Stomach (tissue), 9 donors: Measurements from ENCODE around the gene F12. TPM values are rescaled to one million over a fixed set of nuclear protein-coding genes. Genes with fewer than 3 reads are reported as not detected.
A peak's percentile ranks its signal among the peaks of the same experiment; 100 is the strongest.

Source experiments
- DNase-seq, 2 donors: peaks; one replicate each; pipeline versions ENCODE4 v3.0.0 to v3.0.0-alpha.2; 2013 to 2019
- H3K27ac ChIP-seq, 5 donors: fragments of 200-600 bp in 4 of 5; sonication (generic) in 4 of 5; one replicate each; pipeline ENCODE4 v1.5.1; 2013 to 2019; ENCODE audit warnings: mild to moderate bottlenecking in 1 of 5, moderate library complexity in 1 of 5
- H3K27me3 ChIP-seq, 3 donors: fragments of 200-600 bp; sonication (generic); one replicate each; pipeline ENCODE4 v1.5.1; 2017 to 2019; ENCODE audit warnings: mixed run types in 1 of 3
- H3K36me3 ChIP-seq, 4 donors: fragments of 200-600 bp; sonication (generic); 1 replicate in 3 of 4; 2 replicates in 1 of 4; pipeline ENCODE4 v1.5.1; 2016 to 2019
- H3K4me1 ChIP-seq, 4 donors: fragments of 200-600 bp; sonication (generic); one replicate each; pipeline ENCODE4 v1.5.1; 2016 to 2019
- H3K4me3 ChIP-seq, 4 donors: fragments of 200-600 bp; sonication (generic) in 3 of 4; one replicate each; pipeline ENCODE4 v1.5.1; 2016 to 2019; ENCODE audit warnings: mild to moderate bottlenecking in 1 of 4
- H3K9me3 ChIP-seq, 4 donors: fragments of 200-600 bp; sonication (generic); one replicate each; pipeline ENCODE4 v1.5.1; 2016 to 2019
- CTCF ChIP-seq, 7 experiments: fragments of 450-650 bp in 4 of 7; fragments of 200-600 bp in 3 of 7; sonication (generic) in 3 of 7; IDR thresholded peaks; one replicate each; pipeline ENCODE4 v1.5.1; 2016 to 2019; ENCODE audit warnings: antibody characterized with exemption in 7 of 7, control low read depth in 2 of 7, mild to moderate bottlenecking in 1 of 7
- EP300 ChIP-seq: sonication (generic); formaldehyde crosslinking; IDR thresholded peaks from one replicate; pipeline ENCODE4 v1.6.1; 2017; ENCODE audit warnings: antibody characterized with exemption
- POLR2A ChIP-seq, 4 donors: fragments of 450-650 bp; IDR thresholded peaks; one replicate each; pipeline ENCODE4 v1.6.1; 2016; ENCODE audit warnings: antibody characterized with exemption in 4 of 4, control low read depth in 2 of 4, mild to moderate bottlenecking in 1 of 4, moderate library complexity in 1 of 4
- POLR2AphosphoS5 ChIP-seq, 3 donors: sonication (generic); formaldehyde crosslinking; IDR thresholded peaks; one replicate each; pipeline ENCODE4 v1.6.1; 2016; ENCODE audit warnings: antibody characterized with exemption in 3 of 3
- WGBS, 5 donors: extraction: QIAGEN DNeasy Blood & Tissue Kit in 3 of 5; methylation state at CpG; one replicate each; pipeline versions ENCODE4 v1.1.5 to v1.1.7; 2013 to 2018; 5-methylcytosine and 5-hydroxymethylcytosine counted together
- intact Hi-C: fragments of 100-400 bp; cut with DNase I; formaldehyde crosslinking; loops from one replicate; pipeline ENCODE4 v1.15.1; 2023; ENCODE audit warnings: low total_unique reads
- polyA plus RNA-seq, 3 donors: library from polyadenylated mRNA; stranded (reverse); fragments of 200-250 nt; gene quantifications; one replicate each; pipeline ENCODE4 v1.2.3, GENCODE V29; 2013
- total RNA-seq, 5 donors: library from RNA; depleted of rRNA; stranded (reverse); fragments of >200 nt; gene quantifications; one replicate each; pipeline versions ENCODE4 v1.1.0 to v1.2.3, GENCODE V29; 2014 to 2016
- donor health status: healthy with polysubstance abuse.
- donor health status: Bipolar disorder and iron deficiency.
- donor health status: healthy.

F12 gene
- total and polyA plus RNA-seq, 8 donors, result 0.50 to 68.3 (median 33.0) TPM; not detected in 4

GRCh38 chr5:177357146-177357458 lies 52.3 kb downstream of the F12 start:
- intact Hi-C loops, result no loop called here
- peaks cover 3 to 68% (median 34%) of the 10 kb centered on the region in 4 donors for H3K4me1 ChIP-seq
- no peak for TF ChIP-seq CTCF (IDR thresholded peaks at IDR 0.05)
- TF ChIP-seq EP300, result no peak
- H3K27me3 ChIP-seq, result no peaks in the 10 kb centered on the region
- DNase-seq, result no peak
- WGBS, 5 donors, result 75 to 87% (median 80%) methylated on average over 5 of the region's 5 CpGs
- no peaks in the 10 kb centered on the region for H3K9me3 ChIP-seq
- peak overlapping the region in 1 of 4 donors; percentile 61 for H3K4me3 ChIP-seq
- H3K36me3 ChIP-seq, result no peaks in the 10 kb centered on the region
- peak overlapping the region in 3 of 5 donors; percentile 44 to 83 (median 80) for H3K27ac ChIP-seq

- Histone ChIP-seq H3K9me3 (no peaks in the 10 kb centered on the region), H3K27ac (no peak overlapping the region), H3K4me3 (no peak overlapping the region), H3K36me3 (no peaks in the 10 kb centered on the region), H3K4me1 (peaks cover 4 to 68% (median 31%) of the 10 kb centered on the region in 4 donors), H3K27me3 (no peaks in the 10 kb centered on the region)
- intact Hi-C loops, result no loop called here
- 61 to 72% (median 69%) methylated on average over 3 of the region's 3 CpGs for WGBS, 5 donors
- DNase-seq, result no peak
- TF ChIP-seq EP300, result no peak
- no peak for TF ChIP-seq POLR2AphosphoS5 (IDR thresholded peaks at IDR 0.05)
- TF ChIP-seq CTCF (IDR thresholded peaks at IDR 0.05), result no peak
- no peak for TF ChIP-seq POLR2A (IDR thresholded peaks at IDR 0.05)
Measured at GRCh38 chr5:177356746-177357145, 52.6 kb downstream of the F12 start.

GRCh38 chr5:177355868-177356168 lies 53.5 kb downstream of the F12 start:
- peaks cover 6 to 62% (median 34%) of the 10 kb centered on the region in 4 donors for H3K4me1 ChIP-seq
- no peaks in the 10 kb centered on the region for H3K9me3 ChIP-seq
- no peaks in the 10 kb centered on the region for H3K27me3 ChIP-seq
- no peak for DNase-seq
- TF ChIP-seq POLR2AphosphoS5 (IDR thresholded peaks at IDR 0.05) (no peak), CTCF (IDR thresholded peaks at IDR 0.05) (no peak), EP300 (no peak), POLR2A (IDR thresholded peaks at IDR 0.05) (no peak)
- intact Hi-C loops, result no loop called here
- WGBS, 5 donors, result 4 to 37% (median 30%) methylated on average over 1 of the region's 1 CpG
- H3K36me3 ChIP-seq, result no peaks in the 10 kb centered on the region
- H3K27ac ChIP-seq, result no peak overlapping the region
- no peak overlapping the region for H3K4me3 ChIP-seq

GRCh38 chr5:177355162-177355867 lies 54.0 kb downstream of the F12 start:
- Histone ChIP-seq H3K27me3 (no peaks in the 10 kb centered on the region), H3K9me3 (no peaks in the 10 kb centered on the region), H3K4me1 (peaks cover 11 to 63% (median 39%) of the 10 kb centered on the region in 4 donors), H3K36me3 (no peaks in the 10 kb centered on the region), H3K4me3 (no peak overlapping the region), H3K27ac (no peak overlapping the region)
- intact Hi-C loops, result no loop called here
- DNase-seq, result no peak
- TF ChIP-seq POLR2A (IDR thresholded peaks at IDR 0.05) (no peak), EP300 (no peak), CTCF (IDR thresholded peaks at IDR 0.05) (no peak), POLR2AphosphoS5 (IDR thresholded peaks at IDR 0.05) (no peak)
- 70 to 92% (median 91%) methylated on average over 1 of the region's 1 CpG for WGBS, 5 donors
